Mesenchymal stem cell (in vitro differentiated cells and primary cell): Measurements from ENCODE around the gene PLEKHG4B.

Experiments
- DNase-seq: peaks from one replicate; pipeline ENCODE4 v3.0.0-alpha.2; 2013
- H2AFZ ChIP-seq: one replicate; pipeline ENCODE4 v1.6.1; 2013; ENCODE audit warnings: low read depth, mild to moderate bottlenecking, control low read depth, inconsistent platforms, low read length, moderate library complexity
- H2AK5ac ChIP-seq: 2 replicates; pipeline ENCODE4 v1.6.1; 2013; ENCODE audit warnings: low read length, moderate library complexity, mild to moderate bottlenecking, inconsistent platforms; ENCODE audit not compliant: severe bottlenecking
- H2BK120ac ChIP-seq: one replicate; pipeline ENCODE4 v1.6.1; 2013; ENCODE audit warnings: low read depth, mild to moderate bottlenecking, inconsistent platforms, low read length, moderate library complexity
- H2BK12ac ChIP-seq, 2 experiments: one replicate each; pipeline ENCODE4 v1.6.1; 2013; ENCODE audit warnings: inconsistent platforms in 2 of 2, low read length in 2 of 2, mild to moderate bottlenecking in 2 of 2, moderate library complexity in 2 of 2, control low read depth in 1 of 2
- H2BK15ac ChIP-seq: one replicate; pipeline ENCODE4 v1.6.1; 2013; ENCODE audit warnings: mild to moderate bottlenecking, low read depth, inconsistent platforms; ENCODE audit not compliant: poor library complexity, severe bottlenecking
- H2BK5ac ChIP-seq: 2 replicates; pipeline ENCODE4 v1.6.1; 2013; ENCODE audit warnings: low read depth, mild to moderate bottlenecking, low read length, control low read depth, inconsistent platforms; ENCODE audit not compliant: poor library complexity, severe bottlenecking
- H3K14ac ChIP-seq, 2 experiments: one replicate each; pipeline ENCODE4 v1.6.1; 2013; ENCODE audit warnings: inconsistent platforms in 2 of 2, low read length in 2 of 2, control low read depth in 1 of 2, mild to moderate bottlenecking in 1 of 2, moderate library complexity in 1 of 2
- H3K18ac ChIP-seq, 2 experiments: one replicate each; pipeline ENCODE4 v1.6.1; 2013; ENCODE audit warnings: inconsistent platforms in 2 of 2, low read length in 2 of 2, control low read depth in 1 of 2, low read depth in 1 of 2, mild to moderate bottlenecking in 1 of 2
- H3K23ac ChIP-seq, 2 experiments: one replicate each; pipeline ENCODE4 v1.6.1; 2013; ENCODE audit warnings: inconsistent platforms in 2 of 2, low read length in 2 of 2, mild to moderate bottlenecking in 2 of 2, moderate library complexity in 2 of 2, control low read depth in 1 of 2
- H3K27ac ChIP-seq: 2 replicates; pipeline ENCODE4 v1.5.1; 2013; ENCODE audit warnings: mild to moderate bottlenecking, moderate library complexity, low read length, control low read depth, inconsistent platforms; ENCODE audit not compliant: poor library complexity, severe bottlenecking
- H3K27me3 ChIP-seq, 2 experiments: 2 replicates each; pipeline versions ENCODE4 v1.6.1 to v1.7.0; 2013; ENCODE audit warnings: low read length in 2 of 2, mild to moderate bottlenecking in 2 of 2, moderate library complexity in 2 of 2, control low read depth in 1 of 2, inconsistent platforms in 1 of 2; ENCODE audit not compliant: control insufficient read depth in 1 of 2, insufficient read depth in 1 of 2
- H3K36me3 ChIP-seq, 2 experiments: 2 replicates each; pipeline versions ENCODE4 v1.6.1 to v1.7.0; 2013; ENCODE audit warnings: low read length in 2 of 2, control low read depth in 1 of 2, inconsistent platforms in 1 of 2, low read depth in 1 of 2, mild to moderate bottlenecking in 1 of 2; ENCODE audit not compliant: insufficient read depth in 2 of 2, control insufficient read depth in 1 of 2
- H3K4ac ChIP-seq, 2 experiments: one replicate each; pipeline ENCODE4 v1.6.1; 2013; ENCODE audit warnings: inconsistent platforms in 2 of 2, low read length in 2 of 2, mild to moderate bottlenecking in 2 of 2, moderate library complexity in 2 of 2, control low read depth in 1 of 2, low read depth in 1 of 2
- H3K4me1 ChIP-seq: 2 replicates; pipeline ENCODE4 v1.6.1; 2013; ENCODE audit warnings: low read depth, low read length, control low read depth; ENCODE audit not compliant: control insufficient read depth, insufficient read depth
- H3K4me2 ChIP-seq: 2 replicates; pipeline ENCODE4 v1.6.1; 2013; ENCODE audit warnings: low read length, mild to moderate bottlenecking, inconsistent platforms; ENCODE audit not compliant: poor library complexity, severe bottlenecking
- H3K4me3 ChIP-seq, 2 experiments: 2 replicates each; pipeline versions ENCODE4 v1.5.1 to v1.7.0; 2013; ENCODE audit warnings: low read length in 2 of 2, mild to moderate bottlenecking in 2 of 2, control low read depth in 1 of 2, low read depth in 1 of 2; ENCODE audit not compliant: insufficient read depth in 1 of 2
- H3K79me1 ChIP-seq: replicated peaks from 2 replicates; pipeline ENCODE4 v1.6.1; 2013; ENCODE audit warnings: mild to moderate bottlenecking, control low read depth, low read length, inconsistent platforms; ENCODE audit not compliant: poor library complexity, severe bottlenecking
- H3K9ac ChIP-seq: 2 replicates; pipeline ENCODE4 v1.7.0; 2013; ENCODE audit warnings: mild to moderate bottlenecking, low read length, moderate library complexity
- H3K9me3 ChIP-seq: 2 replicates; pipeline ENCODE4 v1.7.0; 2013; ENCODE audit warnings: mild to moderate bottlenecking, low read length; ENCODE audit not compliant: control insufficient read depth
- H4K8ac ChIP-seq: one replicate; pipeline ENCODE4 v1.6.1; 2013; ENCODE audit warnings: inconsistent platforms, mild to moderate bottlenecking, low read length, moderate library complexity
- H4K91ac ChIP-seq: one replicate; pipeline ENCODE4 v1.6.1; 2013; ENCODE audit warnings: mild to moderate bottlenecking, low read length, inconsistent platforms
- WGBS: methylation state at CpG from one replicate; pipeline ENCODE4 v1.1.7; 2013; ENCODE audit warnings: mixed read lengths; 5-methylcytosine and 5-hydroxymethylcytosine counted together

Gene PLEKHG4B

GRCh38 chr5:129820-130219 lies 37.9 kb downstream of the PLEKHG4B start:
- H2BK15ac ChIP-seq = no peak overlapping the region
- no peak overlapping the region for H3K9ac ChIP-seq
- no peak overlapping the region for H2BK5ac ChIP-seq
- peaks cover 0 to 19% of the 10 kb centered on the region in 2 experiments for H3K27me3 ChIP-seq
- peak; percentile 47 for DNase-seq
- H3K4me2 ChIP-seq = no peak overlapping the region
- H3K36me3 ChIP-seq = no peaks in the 10 kb centered on the region
- H3K4ac ChIP-seq = no peak overlapping the region
- H2BK120ac ChIP-seq = no peak overlapping the region
- no peak overlapping the region for H3K14ac ChIP-seq
- no peak overlapping the region for H3K4me3 ChIP-seq
- H2AFZ ChIP-seq = no peak overlapping the region
- H2BK12ac ChIP-seq = no peak overlapping the region
- no peak overlapping the region for H4K8ac ChIP-seq
- H3K79me1 ChIP-seq = no peaks in the 10 kb centered on the region
- H3K23ac ChIP-seq = no peak overlapping the region
- H3K4me1 ChIP-seq = no peaks in the 10 kb centered on the region
- H3K9me3 ChIP-seq = peaks cover 13% of the 10 kb centered on the region
- H3K27ac ChIP-seq = no peak overlapping the region
- no peak overlapping the region for H4K91ac ChIP-seq
- H3K18ac ChIP-seq = no peak overlapping the region
- H2AK5ac ChIP-seq = no peak overlapping the region

- H3K9ac ChIP-seq = no peak overlapping the region
- H3K4me3 ChIP-seq = no peak overlapping the region
- no peaks in the 10 kb centered on the region for H3K36me3 ChIP-seq
- no peak overlapping the region for H2BK12ac ChIP-seq
- no peaks in the 10 kb centered on the region for H3K4me1 ChIP-seq
- H3K27ac ChIP-seq = no peak overlapping the region
- H3K4me2 ChIP-seq = no peak overlapping the region
- DNase-seq = peak; percentile 6
- no peak overlapping the region for H3K23ac ChIP-seq
- no peak overlapping the region for H4K91ac ChIP-seq
- 52% methylated on average over 4 of the region's 4 CpGs for WGBS
- peaks cover 0 to 19% of the 10 kb centered on the region in 2 experiments for H3K27me3 ChIP-seq
- H2AK5ac ChIP-seq = no peak overlapping the region
- no peak overlapping the region for H2AFZ ChIP-seq
- no peak overlapping the region for H2BK15ac ChIP-seq
- H3K9me3 ChIP-seq = peaks cover 11% of the 10 kb centered on the region
- no peak overlapping the region for H3K18ac ChIP-seq
- H4K8ac ChIP-seq = no peak overlapping the region
- no peaks in the 10 kb centered on the region for H3K79me1 ChIP-seq
- H3K14ac ChIP-seq = no peak overlapping the region
- H2BK120ac ChIP-seq = no peak overlapping the region
- no peak overlapping the region for H3K4ac ChIP-seq
- no peak overlapping the region for H2BK5ac ChIP-seq
Observed at GRCh38 chr5:130601-131131, 38.7 kb downstream of the PLEKHG4B start.

- Histone ChIP-seq H2AFZ (no peak overlapping the region), H2BK120ac (no peak overlapping the region), H3K23ac (no peak overlapping the region), H3K27me3 (peaks cover 7 to 28% of the 10 kb centered on the region in 2 experiments), H3K14ac (no peak overlapping the region), H2BK5ac (no peak overlapping the region), H3K4ac (no peak overlapping the region), H3K36me3 (no peaks in the 10 kb centered on the region), H3K18ac (no peak overlapping the region), H2AK5ac (no peak overlapping the region), H3K9ac (no peak overlapping the region), H3K4me2 (no peak overlapping the region), H3K4me1 (no peaks in the 10 kb centered on the region), H3K9me3 (no peaks in the 10 kb centered on the region), H3K4me3 (no peak overlapping the region), H4K8ac (no peak overlapping the region), H2BK12ac (no peak overlapping the region), H3K79me1 (no peaks in the 10 kb centered on the region), H2BK15ac (no peak overlapping the region), H3K27ac (no peak overlapping the region), H4K91ac (no peak overlapping the region)
- WGBS = 91% methylated on average over 4 of the region's 5 CpGs
- no peak for DNase-seq
Observed at GRCh38 chr5:136901-137300, 44.9 kb downstream of the PLEKHG4B start.

- H2BK120ac ChIP-seq = no peak overlapping the region
- H2BK15ac ChIP-seq = no peak overlapping the region
- no peak for DNase-seq
- 93% methylated on average over 15 of the region's 15 CpGs for WGBS
- H3K9me3 ChIP-seq = no peaks in the 10 kb centered on the region
- H2BK5ac ChIP-seq = no peak overlapping the region
- H3K4me3 ChIP-seq = no peak overlapping the region
- no peak overlapping the region for H2BK12ac ChIP-seq
- H3K27me3 ChIP-seq = peaks cover 14 to 30% of the 10 kb centered on the region in 2 experiments
- no peak overlapping the region for H4K91ac ChIP-seq
- H3K27ac ChIP-seq = no peak overlapping the region
- H3K9ac ChIP-seq = no peak overlapping the region
- H3K4ac ChIP-seq = no peak overlapping the region
- H3K79me1 ChIP-seq = no peaks in the 10 kb centered on the region
- H4K8ac ChIP-seq = no peak overlapping the region
- no peak overlapping the region for H2AK5ac ChIP-seq
- H2AFZ ChIP-seq = no peak overlapping the region
- no peaks in the 10 kb centered on the region for H3K36me3 ChIP-seq
- no peak overlapping the region for H3K18ac ChIP-seq
- no peak overlapping the region for H3K23ac ChIP-seq
- H3K4me1 ChIP-seq = no peaks in the 10 kb centered on the region
- H3K14ac ChIP-seq = no peak overlapping the region
- no peak overlapping the region for H3K4me2 ChIP-seq
Observed at GRCh38 chr5:137741-138140, 45.8 kb downstream of the PLEKHG4B start.
